Subcutaneous abdominal adipose tissue (tissue), 5 donors: ENCODE results near the gene LIF.
A peak's percentile ranks its signal among the peaks of the same experiment; 100 is the strongest.

Experiments
- H3K27ac ChIP-seq: one replicate; pipeline ENCODE4 v1.7.0; 2013; ENCODE audit warnings: low read depth, mild to moderate bottlenecking, inconsistent platforms, low read length, moderate library complexity
- H3K27me3 ChIP-seq, 5 donors: one replicate each; pipeline ENCODE4 v1.7.0; 2013; ENCODE audit warnings: low read length in 5 of 5, inconsistent platforms in 1 of 5; ENCODE audit not compliant: control insufficient read depth in 5 of 5, insufficient read depth in 4 of 5
- H3K36me3 ChIP-seq, 5 donors: one replicate each; pipeline ENCODE4 v1.7.0; 2013; ENCODE audit warnings: low read length in 5 of 5; ENCODE audit not compliant: control insufficient read depth in 5 of 5, insufficient read depth in 5 of 5
- H3K4me1 ChIP-seq, 5 donors: one replicate each; pipeline ENCODE4 v1.7.0; 2013; ENCODE audit warnings: low read length in 5 of 5, mild to moderate bottlenecking in 3 of 5, moderate library complexity in 1 of 5; ENCODE audit not compliant: control insufficient read depth in 5 of 5, insufficient read depth in 5 of 5
- H3K4me3 ChIP-seq, 5 donors: one replicate each; pipeline ENCODE4 v1.7.0; 2013; ENCODE audit warnings: low read length in 5 of 5, low read depth in 1 of 5
- H3K9ac ChIP-seq, 5 donors: one replicate each; pipeline ENCODE4 v1.7.0; 2013; ENCODE audit warnings: low read length in 5 of 5, mild to moderate bottlenecking in 4 of 5, moderate library complexity in 3 of 5
- H3K9me3 ChIP-seq, 5 donors: one replicate each; pipeline ENCODE4 v1.7.0; 2013; ENCODE audit warnings: low read length in 5 of 5; ENCODE audit not compliant: control insufficient read depth in 5 of 5
- donor health status: healthy.
- donor health status: healthy.
- donor health status: healthy.
- donor health status: healthy.
- donor health status: healthy.

The LIF gene

DNA sequence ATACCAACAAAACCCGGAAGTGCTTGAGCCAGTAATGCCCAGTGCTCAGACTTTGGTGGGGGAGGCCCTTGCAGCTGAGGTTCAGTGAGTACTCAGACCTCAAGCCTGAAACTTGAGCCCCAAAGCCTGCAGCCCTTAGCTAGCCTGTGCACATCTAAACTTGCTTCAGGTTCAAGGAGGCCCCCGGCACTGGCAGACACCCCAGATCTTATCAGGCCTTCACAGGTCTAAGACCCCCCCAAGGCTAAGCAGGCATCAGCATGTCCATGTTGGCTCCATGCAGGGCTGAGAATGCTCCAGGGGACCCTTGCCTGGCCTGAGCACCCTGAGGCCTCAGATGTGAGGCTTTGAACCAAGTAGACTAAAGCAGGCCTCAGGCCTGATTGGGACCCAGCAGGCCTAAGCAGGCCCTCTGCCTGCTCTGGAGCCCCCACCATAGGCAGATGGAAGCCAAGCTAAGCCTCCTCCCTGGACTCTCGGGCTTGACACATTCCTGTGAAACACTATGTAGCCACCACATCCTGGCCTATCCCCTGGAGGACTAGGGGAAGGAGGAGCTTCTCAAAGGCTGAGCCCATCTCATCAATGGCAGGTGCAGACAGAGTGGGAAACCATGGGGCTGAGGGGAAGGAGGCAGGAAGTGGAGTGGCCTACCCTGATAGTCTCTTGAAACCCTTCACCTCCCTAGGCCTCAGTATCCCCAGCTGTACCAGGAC, 43.9 kb upstream of the LIF start:
- Histone ChIP-seq H3K9ac (peak overlapping the region in 4 of 5 donors; percentile 8 to 60 (median 42)), H3K4me3 (peak overlapping the region in 4 of 5 donors; percentile 61 to 84 (median 72)), H3K9me3 (no peaks in the 10 kb centered on the region), H3K27ac (peak overlapping the region; percentile 77), H3K27me3 (no peaks in the 10 kb centered on the region), H3K36me3 (peaks cover 0 to 52% (median 45%) of the 10 kb centered on the region in 5 donors), H3K4me1 (peaks cover 15 to 52% (median 44%) of the 10 kb centered on the region in 5 donors)

DNA sequence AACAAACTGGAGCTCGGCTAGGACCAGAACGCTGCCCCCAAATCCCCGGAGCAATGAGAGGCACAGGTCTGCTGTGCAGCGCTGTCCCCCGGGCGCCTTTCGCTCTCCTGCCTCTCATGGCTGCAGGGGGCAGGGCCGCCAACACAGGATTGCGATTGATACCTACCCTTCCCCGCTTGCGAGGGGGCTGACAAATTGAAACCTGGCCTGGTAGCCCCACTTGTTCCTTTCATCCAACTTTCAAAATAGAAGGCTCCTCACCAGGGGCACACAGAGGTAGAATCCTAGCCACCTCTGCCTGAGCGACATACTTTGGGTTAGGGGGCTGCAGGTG, 43.4 kb upstream of the LIF start:
- H3K27me3 ChIP-seq = no peaks in the 10 kb centered on the region
- H3K9me3 ChIP-seq = no peaks in the 10 kb centered on the region
- peak overlapping the region; percentile 77 for H3K27ac ChIP-seq
- H3K9ac ChIP-seq = peak overlapping the region in 3 of 5 donors; percentile 33 to 53 (median 43)
- peaks cover 0 to 52% (median 45%) of the 10 kb centered on the region in 5 donors for H3K36me3 ChIP-seq
- H3K4me3 ChIP-seq = peak overlapping the region; percentile 42 to 84 (median 63)
- H3K4me1 ChIP-seq = peaks cover 15 to 52% (median 44%) of the 10 kb centered on the region in 5 donors

DNA sequence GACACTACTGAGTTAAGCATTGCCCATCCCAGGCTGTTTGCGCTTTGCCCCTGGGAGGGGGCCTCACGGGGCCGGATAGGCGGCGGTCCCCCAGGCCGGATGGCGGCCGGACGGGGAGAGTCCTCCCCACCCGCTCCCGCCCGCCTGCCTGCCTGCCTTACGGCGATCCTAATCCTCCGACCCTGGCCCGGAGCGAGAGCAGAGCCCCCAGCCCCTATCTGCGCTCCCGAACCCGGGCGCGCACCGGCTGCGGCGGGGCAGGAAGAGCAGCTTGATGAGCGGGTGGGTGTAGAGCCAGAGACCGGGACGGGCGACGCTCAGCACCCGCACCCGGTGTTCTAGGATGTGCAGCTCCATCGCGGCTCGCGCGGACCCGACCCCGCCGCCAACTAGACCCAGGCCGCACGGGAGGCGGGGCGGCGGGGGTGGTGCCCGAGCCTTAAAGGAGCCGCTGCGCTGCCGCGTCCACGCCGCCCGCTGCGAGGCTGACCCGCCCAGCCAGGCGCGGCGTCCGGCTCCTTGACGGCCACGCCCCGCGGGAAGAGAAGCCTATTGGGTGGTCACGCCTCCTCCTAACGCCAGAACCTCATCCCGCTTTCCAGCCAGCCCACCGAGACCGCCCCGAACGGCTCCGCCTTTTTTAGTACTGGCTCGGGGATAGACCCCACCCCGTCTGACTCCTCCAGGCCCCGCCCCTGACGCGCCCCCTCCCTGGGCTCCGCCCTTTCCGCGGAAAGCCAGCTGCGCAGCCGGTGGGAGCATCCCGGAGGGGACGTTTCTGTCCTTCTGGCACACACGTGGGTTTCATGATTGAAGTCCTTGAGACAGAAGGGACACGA, 42.8 kb upstream of the LIF start, which contains the start of gene CASTOR1:
Gene CASTOR1, minus strand, starts transcription at position 365 of the 839 bp plus-strand sequence. Its CDS starts 8 bp downstream, at position 357.
- H3K27me3 ChIP-seq = no peaks in the 10 kb centered on the region
- peaks cover 0 to 52% (median 44%) of the 10 kb centered on the region in 5 donors for H3K36me3 ChIP-seq
- H3K9me3 ChIP-seq = no peaks in the 10 kb centered on the region
- H3K4me3 ChIP-seq = peak within 1 kb of the TSS; percentile 71 to 84 (median 81)
- H3K9ac ChIP-seq = peak within 1 kb of the TSS in 4 of 5 donors; percentile 65 to 87 (median 82)
- peaks cover 15 to 52% (median 44%) of the 10 kb centered on the region in 5 donors for H3K4me1 ChIP-seq
- H3K27ac ChIP-seq = peak within 1 kb of the TSS; percentile 77

DNA sequence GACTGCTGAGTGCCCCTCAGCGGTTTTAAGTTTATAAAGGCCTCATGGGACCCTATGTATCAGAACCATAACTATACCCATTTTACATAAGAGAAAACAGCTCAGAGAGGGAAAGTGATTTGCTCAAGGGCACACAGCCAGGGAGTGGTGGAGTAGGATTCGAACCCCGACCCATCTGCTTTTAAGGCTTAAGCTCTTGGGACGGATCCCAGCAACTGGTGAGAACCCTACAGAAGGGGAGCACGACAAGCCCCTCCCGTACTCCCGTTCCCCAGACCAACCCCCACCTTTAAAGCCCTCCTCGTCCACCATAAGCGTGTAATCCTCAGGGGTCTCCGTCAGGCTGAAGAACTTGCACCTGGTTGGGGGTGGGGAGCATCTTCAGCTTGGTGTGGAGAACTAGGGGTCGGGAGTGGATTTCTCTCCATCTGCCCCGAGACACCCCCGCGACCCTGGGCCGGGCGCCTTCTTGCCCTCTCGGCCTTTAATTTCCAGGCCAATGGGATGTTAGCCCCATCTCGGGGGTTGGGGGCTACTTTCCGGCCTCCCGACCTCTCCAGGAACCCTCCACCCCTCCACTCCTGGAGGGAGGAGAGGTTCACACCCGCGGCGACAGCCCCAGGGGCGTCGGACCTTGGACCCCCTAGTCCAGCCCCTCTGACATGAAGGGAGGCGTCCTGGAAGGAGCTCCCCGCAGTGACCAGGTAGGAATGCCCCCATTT, 42.0 kb upstream of the LIF start:
- H3K36me3 ChIP-seq = peaks cover 0 to 47% (median 39%) of the 10 kb centered on the region in 5 donors

DNA sequence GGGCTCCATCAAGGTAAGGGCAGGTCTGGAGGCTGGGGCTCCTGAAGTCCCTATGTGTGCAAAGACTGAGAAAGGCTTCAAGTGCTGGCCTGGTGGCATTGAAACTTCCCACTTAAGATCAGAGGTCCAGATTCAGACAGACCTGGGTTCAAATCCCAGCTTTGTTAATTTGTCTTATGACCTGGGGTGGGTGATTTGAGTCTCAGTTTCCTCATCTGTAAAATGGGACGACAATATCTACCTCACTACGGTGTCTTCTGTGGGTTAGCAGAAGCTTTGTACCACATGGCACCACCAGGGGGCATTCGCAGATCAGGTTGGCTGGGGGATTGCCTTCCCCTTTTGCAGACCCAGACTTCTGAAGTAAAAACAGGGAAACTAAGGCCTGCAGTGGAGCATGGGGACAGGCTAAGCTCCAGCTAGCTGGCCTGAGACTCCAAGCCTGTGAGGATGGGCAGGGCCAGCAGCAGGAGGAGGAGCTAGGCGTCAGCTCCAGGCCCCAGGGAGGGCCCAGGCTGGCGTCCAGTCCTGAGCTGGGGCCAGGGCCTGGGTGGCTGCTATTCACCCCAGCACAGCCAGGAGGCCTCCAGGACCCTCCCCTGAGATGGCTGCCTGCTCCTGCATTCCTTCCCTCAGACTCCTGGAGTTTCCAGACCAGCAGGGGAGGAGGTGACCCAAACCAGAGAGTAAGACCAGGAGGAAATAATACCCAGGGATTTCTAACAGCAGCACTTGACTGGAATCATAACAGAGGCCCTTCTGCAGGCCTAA, 41.3 kb upstream of the LIF start:
- peak overlapping the region in 4 of 5 donors; percentile 65 to 87 (median 82) for H3K9ac ChIP-seq
- H3K36me3 ChIP-seq = peaks cover 0 to 39% (median 31%) of the 10 kb centered on the region in 5 donors
- H3K27ac ChIP-seq = peak overlapping the region; percentile 76
- H3K4me3 ChIP-seq = peak overlapping the region; percentile 71 to 84 (median 81)
- H3K4me1 ChIP-seq = peaks cover 15 to 60% (median 49%) of the 10 kb centered on the region in 5 donors
- no peaks in the 10 kb centered on the region for H3K9me3 ChIP-seq
- H3K27me3 ChIP-seq = no peaks in the 10 kb centered on the region

More for the DNA sequence above, 42.0 kb upstream of the LIF start:
- H3K4me1 ChIP-seq = peaks cover 15 to 52% (median 44%) of the 10 kb centered on the region in 5 donors
- no peaks in the 10 kb centered on the region for H3K27me3 ChIP-seq
- no peaks in the 10 kb centered on the region for H3K9me3 ChIP-seq
- peak overlapping the region in 4 of 5 donors; percentile 65 to 87 (median 82) for H3K9ac ChIP-seq
- H3K27ac ChIP-seq = peak overlapping the region; percentile 76
- H3K4me3 ChIP-seq = peak overlapping the region; percentile 71 to 84 (median 81)

DNA sequence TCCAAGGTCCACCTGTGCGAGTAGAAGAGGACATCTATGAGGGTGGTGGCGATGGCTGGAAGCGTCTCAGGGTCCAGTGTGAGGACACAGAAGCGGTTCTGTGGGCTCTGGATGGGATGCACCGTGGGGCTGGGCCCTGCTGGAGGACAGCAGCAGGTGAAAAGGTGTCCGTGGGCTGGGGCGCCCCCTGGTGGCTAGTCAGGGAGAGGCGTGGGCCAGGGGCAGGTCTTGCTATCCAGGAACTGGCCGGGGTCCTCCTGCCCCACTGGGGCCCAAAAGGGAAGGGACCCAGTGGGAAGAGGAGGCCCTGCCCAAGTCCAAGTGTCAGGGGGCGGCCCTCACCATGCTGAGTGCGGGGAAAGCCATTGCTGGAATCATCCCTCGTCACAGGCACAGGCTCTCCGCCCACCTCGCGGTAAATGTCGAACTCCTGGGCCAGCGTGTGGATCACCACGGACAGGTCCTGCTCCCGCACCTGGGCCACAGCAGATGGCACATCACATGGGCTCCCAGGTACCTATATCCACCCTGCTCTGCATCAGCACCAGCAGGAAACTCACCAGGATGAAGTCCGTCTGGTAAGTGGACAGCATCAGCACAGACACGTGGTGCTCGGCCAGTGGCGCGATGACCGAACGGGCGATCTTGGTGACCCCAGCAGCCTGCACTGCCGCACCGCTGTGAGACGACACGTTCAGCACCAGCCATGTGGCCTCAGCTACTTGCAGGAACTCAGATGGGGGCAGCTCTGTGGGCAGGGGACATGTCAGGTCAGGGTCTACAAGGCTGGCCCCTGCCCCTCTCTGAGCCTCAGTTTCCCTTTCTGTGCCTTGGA, 40.5 kb upstream of the LIF start:
- H3K9me3 ChIP-seq = no peaks in the 10 kb centered on the region
- H3K27me3 ChIP-seq = no peaks in the 10 kb centered on the region
- H3K9ac ChIP-seq = no peak overlapping the region
- peaks cover 0 to 31% (median 23%) of the 10 kb centered on the region in 5 donors for H3K36me3 ChIP-seq
- H3K4me3 ChIP-seq = no peak overlapping the region
- no peak overlapping the region for H3K27ac ChIP-seq
- peaks cover 15 to 62% (median 50%) of the 10 kb centered on the region in 5 donors for H3K4me1 ChIP-seq

DNA sequence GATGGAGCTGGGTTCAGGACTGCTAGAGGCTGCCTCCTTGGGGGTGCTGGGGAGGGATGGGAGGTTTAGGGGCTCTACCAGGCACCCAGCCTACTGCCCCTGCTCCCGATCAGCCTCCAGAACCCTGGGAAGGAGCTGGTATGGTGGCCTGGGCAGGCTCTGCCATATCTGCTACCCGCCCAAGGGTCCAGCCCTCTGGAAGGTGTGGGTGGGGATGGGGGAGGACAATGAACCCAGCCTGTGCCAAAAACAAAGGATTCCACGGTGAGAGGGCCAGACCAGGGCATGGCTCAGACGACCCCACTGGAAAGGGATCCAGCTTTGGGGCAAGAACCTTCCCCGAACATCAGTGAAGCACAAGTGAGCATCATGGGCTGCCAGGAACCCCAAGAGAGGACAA, 39.8 kb upstream of the LIF start:
- Histone ChIP-seq H3K4me1 (peaks cover 15 to 58% (median 45%) of the 10 kb centered on the region in 5 donors), H3K9me3 (no peaks in the 10 kb centered on the region), H3K36me3 (peaks cover 0 to 27% (median 20%) of the 10 kb centered on the region in 5 donors), H3K27me3 (no peaks in the 10 kb centered on the region), H3K4me3 (no peak overlapping the region), H3K27ac (no peak overlapping the region), H3K9ac (no peak overlapping the region)

DNA sequence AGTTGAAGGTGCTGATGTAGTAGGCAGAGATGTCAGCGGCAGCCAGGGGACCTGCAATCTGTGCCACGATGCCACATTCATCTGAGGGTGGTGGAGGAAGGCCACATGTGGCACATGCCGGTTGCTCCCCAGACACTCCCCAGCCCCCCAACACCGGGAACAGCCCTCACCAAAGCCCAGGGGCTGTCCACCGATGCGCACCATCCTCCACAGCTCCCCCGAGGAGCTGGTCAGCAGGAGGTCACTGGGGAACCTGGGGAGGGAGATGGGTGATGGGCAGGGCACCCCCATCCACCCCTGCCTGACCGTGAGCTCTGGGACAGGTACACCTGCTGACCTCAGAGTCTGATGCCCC, 39.3 kb upstream of the LIF start:
- Histone ChIP-seq H3K4me3 (no peak overlapping the region), H3K9ac (no peak overlapping the region), H3K4me1 (peaks cover 12 to 53% (median 40%) of the 10 kb centered on the region in 5 donors), H3K9me3 (no peaks in the 10 kb centered on the region), H3K27ac (no peak overlapping the region), H3K27me3 (no peaks in the 10 kb centered on the region), H3K36me3 (peaks cover 0 to 27% (median 20%) of the 10 kb centered on the region in 5 donors)
